ENCODE measurements around the gene RUNX1. TPM values are rescaled to one million over a fixed set of nuclear protein-coding genes. Genes with fewer than 3 reads are reported as not detected.

The RUNX1 gene
- total RNA-seq, 6 experiments from 2014 or later, result 2.9 to 18.3 (median 4.3) TPM

GRCh38 chr21:34948157-34948556 is 100.9 kb downstream of the RUNX1 start:
- no peak overlapping the region for H3K27ac ChIP-seq
- no peaks in the 10 kb centered on the region for H3K9me3 ChIP-seq
- intact Hi-C loops (cut with DNase I), result loop anchor here in 1 of 2 donors (10.0 kb wide), 1 partner anchor 67 kb away; no protein-coding TSS in a partner anchor
- WGBS (ENCODE audit: insufficient coverage, low coverage, low lambda C conversion rate, missing lambda C conversion rate), result 82% methylated on average over 5 of the region's 5 CpGs
- DNase-seq (no peak), ATAC-seq (no peak)
- H3K4me1 ChIP-seq, result no peaks in the 10 kb centered on the region
- no peak overlapping the region for H3K4me3 ChIP-seq
- H3K27me3 ChIP-seq, result no peaks in the 10 kb centered on the region
- no peaks in the 10 kb centered on the region for H3K36me3 ChIP-seq
- TF ChIP-seq CTCF (IDR thresholded peaks at IDR 0.05), result no peak

- intact Hi-C loops (cut with DNase I), result loop anchor here in 1 of 2 donors (10.0 kb wide), 1 partner anchor 68 kb away; no protein-coding TSS in a partner anchor
- Histone ChIP-seq H3K4me3 (no peak overlapping the region), H3K36me3 (no peaks in the 10 kb centered on the region), H3K27me3 (no peaks in the 10 kb centered on the region), H3K9me3 (no peaks in the 10 kb centered on the region), H3K4me1 (no peaks in the 10 kb centered on the region), H3K27ac (no peak overlapping the region)
- TF ChIP-seq POLR2A (IDR thresholded peaks at IDR 0.05), result no peak
- TF ChIP-seq CTCF (IDR thresholded peaks at IDR 0.05), result no peak
- ATAC-seq (no peak), DNase-seq (no peak)
- 77% methylated on average over 2 of the region's 2 CpGs for WGBS (ENCODE audit: insufficient coverage, low coverage, low lambda C conversion rate, missing lambda C conversion rate)
Measured at GRCh38 chr21:34946916-34947534, 102.1 kb downstream of the RUNX1 start.

GRCh38 chr21:34946385-34946840 is 102.7 kb downstream of the RUNX1 start:
- TF ChIP-seq POLR2A (IDR thresholded peaks at IDR 0.05) (no peak), CTCF (IDR thresholded peaks at IDR 0.05) (no peak)
- Histone ChIP-seq H3K36me3 (no peaks in the 10 kb centered on the region), H3K4me1 (no peaks in the 10 kb centered on the region), H3K27me3 (no peaks in the 10 kb centered on the region), H3K9me3 (no peaks in the 10 kb centered on the region), H3K27ac (no peak overlapping the region), H3K4me3 (no peak overlapping the region)
- intact Hi-C loops (cut with DNase I), result loop anchor here in 1 of 2 donors (10.0 kb wide), 1 partner anchor 68 kb away; no protein-coding TSS in a partner anchor
- ATAC-seq, result no peak
- DNase-seq, result no peak
- WGBS (ENCODE audit: insufficient coverage, low coverage, low lambda C conversion rate, missing lambda C conversion rate), result 33% methylated on average over 1 of the region's 1 CpG

GRCh38 chr21:34945288-34945687 is 103.8 kb downstream of the RUNX1 start:
- WGBS (ENCODE audit: insufficient coverage, low coverage, low lambda C conversion rate, missing lambda C conversion rate), result 89% methylated on average over 3 of the region's 3 CpGs
- Histone ChIP-seq H3K36me3 (no peaks in the 10 kb centered on the region), H3K27ac (no peak overlapping the region), H3K4me1 (no peaks in the 10 kb centered on the region), H3K27me3 (no peaks in the 10 kb centered on the region), H3K4me3 (no peak overlapping the region), H3K9me3 (no peaks in the 10 kb centered on the region)
- no peak for ATAC-seq
- DNase-seq, result no peak
- intact Hi-C loops (cut with DNase I), result loop anchor here in 1 of 2 donors (10.0 kb wide), 1 partner anchor 70 kb away; no protein-coding TSS in a partner anchor
- TF ChIP-seq POLR2A (IDR thresholded peaks at IDR 0.05) (no peak), CTCF (IDR thresholded peaks at IDR 0.05) (no peak)

All from right lobe of liver (tissue), 6 donors.